Measurements from ENCODE around the gene C11orf42.

C11orf42 gene

DNA sequence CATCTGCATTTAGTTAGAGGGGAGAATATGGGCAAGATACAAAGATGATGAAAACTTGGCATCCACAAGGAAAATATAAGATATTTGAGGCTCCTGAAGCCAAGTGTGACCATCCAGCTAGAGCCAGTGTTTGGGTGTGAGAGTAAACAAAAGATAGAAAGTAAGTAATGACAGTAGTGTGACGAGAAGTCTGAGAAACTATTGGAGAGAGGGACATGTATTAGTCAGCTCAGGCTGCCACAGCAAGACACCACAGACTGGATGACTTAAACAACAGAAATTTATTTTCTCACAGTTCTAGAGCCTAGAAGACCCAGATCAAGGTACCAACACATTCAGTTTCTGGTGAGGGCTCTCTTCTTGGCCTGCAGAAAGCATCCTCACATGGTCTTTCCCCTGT, 47.8 kb downstream of the C11orf42 start:
- no peak for DNase-seq (ENCODE audit: low read depth, low spot score)

GRCh38 chr11:6258141-6258540, 52.8 kb downstream of the C11orf42 start:
- DNase-seq (ENCODE audit: low read depth, low spot score), result no peak

DNA sequence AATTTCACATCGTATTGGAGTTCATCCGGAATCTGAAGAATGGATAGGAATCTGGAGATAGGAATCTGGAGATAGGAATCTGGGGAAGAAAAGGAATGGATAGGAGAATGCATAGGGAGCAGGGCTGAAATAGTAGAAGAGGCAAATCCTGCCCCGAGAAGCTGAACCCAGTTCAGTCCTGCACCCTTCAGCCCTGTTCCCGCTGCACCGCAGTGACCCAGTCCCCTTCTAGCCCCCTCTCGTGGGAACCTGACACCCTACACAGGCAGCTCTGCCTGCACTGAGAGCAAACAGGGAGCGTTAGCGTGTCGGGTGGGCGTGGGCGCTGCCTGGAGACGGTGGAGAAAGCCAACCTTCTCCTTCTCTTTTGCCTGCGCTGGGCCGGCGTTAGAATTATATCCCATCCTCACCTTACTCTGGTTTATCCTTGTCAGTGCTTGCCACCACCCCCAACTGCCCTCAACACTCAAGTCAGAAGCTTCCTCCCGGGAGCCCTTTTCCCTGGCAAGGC, 53.3 kb downstream of the C11orf42 start:
- DNase-seq (ENCODE audit: low read depth, low spot score), result no peak

- no peak for DNase-seq (ENCODE audit: low read depth, low spot score)
These were observed 54.9 kb downstream of the C11orf42 start for GRCh38 chr11:6260207-6260726.
